Upper lobe of right lung (tissue), 1 donor: Measurements from ENCODE around the gene SMTN. TPM values are rescaled to one million over a fixed set of nuclear protein-coding genes. Genes with fewer than 3 reads are reported as not detected.
A peak's percentile ranks its signal among the peaks of the same experiment; 100 is the strongest.

Experiments used
- ATAC-seq: fragments of 200-7000 bp; cut with Tn5 transposase; one replicate; pipeline ENCODE4 v1.9.1; 2020; ENCODE audit warnings: mild to moderate bottlenecking, moderate library complexity
- DNase-seq: peaks from one replicate; pipeline ENCODE4 v3.0.0-alpha.2; 2020
- H3K27ac ChIP-seq: fragments of 200-600 bp; one replicate; pipeline ENCODE4 v1.8.0; 2022
- H3K27me3 ChIP-seq: fragments of 200-600 bp; one replicate; pipeline ENCODE4 v1.8.0; 2022; ENCODE audit warnings: mild to moderate bottlenecking
- H3K36me3 ChIP-seq: fragments of 200-600 bp; one replicate; pipeline ENCODE4 v1.8.0; 2022
- H3K4me1 ChIP-seq: fragments of 200-600 bp; one replicate; pipeline ENCODE4 v1.8.0; 2022
- H3K4me3 ChIP-seq: fragments of 200-600 bp; one replicate; pipeline ENCODE4 v1.8.0; 2022; ENCODE audit warnings: mild to moderate bottlenecking
- H3K9me3 ChIP-seq: fragments of 200-600 bp; one replicate; pipeline ENCODE4 v1.8.0; 2022
- CTCF ChIP-seq: fragments of 200-600 bp; IDR thresholded peaks from one replicate; pipeline ENCODE4 v1.8.0; 2022; ENCODE audit warnings: antibody characterized with exemption
- intact Hi-C: fragments of 100-400 bp; cut with DNase I; formaldehyde crosslinking; loops from one replicate; pipeline ENCODE4 v1.11.0; 2022
- total RNA-seq: library from RNA; stranded (reverse); fragmentation: NEBNext Ultra II Directional; extraction: Animal tissue kit (Norgen Biotek cat#: 25700); gene quantifications from one replicate; pipeline ENCODE4 v1.2.1, GENCODE V29; 2021
- donor health status: DM: no; HTN: yes; CAD: no; lungs with severe emphysema.

SMTN gene
- total RNA-seq, 1 donor from 2014 or later = 71.6 TPM

GRCh38 chr22:31044262-31044861 lies 36.8 kb upstream of the SMTN start:
- Histone ChIP-seq H3K4me1 (peaks cover 19% of the 10 kb centered on the region), H3K36me3 (no peaks in the 10 kb centered on the region), H3K27ac (peak overlapping the region; percentile 60), H3K4me3 (no peak overlapping the region), H3K9me3 (no peaks in the 10 kb centered on the region), H3K27me3 (no peaks in the 10 kb centered on the region)
- ATAC-seq = no peak
- intact Hi-C loops = no loop called here
- TF ChIP-seq CTCF = no peak
- DNase-seq = no peak

- intact Hi-C loops = no loop called here
- no peaks in the 10 kb centered on the region for H3K9me3 ChIP-seq
- DNase-seq (no peak), ATAC-seq (peak; percentile 19)
- H3K36me3 ChIP-seq = no peaks in the 10 kb centered on the region
- peak; percentile 5 for TF ChIP-seq CTCF
- H3K27me3 ChIP-seq = no peaks in the 10 kb centered on the region
- peaks cover 25% of the 10 kb centered on the region for H3K4me1 ChIP-seq
- no peak overlapping the region for H3K4me3 ChIP-seq
- peak overlapping the region; percentile 66 for H3K27ac ChIP-seq
Measured at GRCh38 chr22:31045900-31046538, 35.1 kb upstream of the SMTN start.

GRCh38 chr22:31046539-31047226 lies 34.4 kb upstream of the SMTN start:
- no peak for TF ChIP-seq CTCF
- peak overlapping the region; percentile 66 for H3K27ac ChIP-seq
- no peaks in the 10 kb centered on the region for H3K9me3 ChIP-seq
- no peaks in the 10 kb centered on the region for H3K36me3 ChIP-seq
- DNase-seq (peak; percentile 65), ATAC-seq (peak; percentile 80)
- intact Hi-C loops = no loop called here
- no peak overlapping the region for H3K4me3 ChIP-seq
- H3K4me1 ChIP-seq = peaks cover 25% of the 10 kb centered on the region
- H3K27me3 ChIP-seq = no peaks in the 10 kb centered on the region

- H3K9me3 ChIP-seq = no peaks in the 10 kb centered on the region
- H3K4me3 ChIP-seq = no peak overlapping the region
- peaks cover 25% of the 10 kb centered on the region for H3K4me1 ChIP-seq
- no peak overlapping the region for H3K27ac ChIP-seq
- ATAC-seq = no peak
- no peak for TF ChIP-seq CTCF
- no peak for DNase-seq
- intact Hi-C loops = no loop called here
- no peaks in the 10 kb centered on the region for H3K36me3 ChIP-seq
- no peaks in the 10 kb centered on the region for H3K27me3 ChIP-seq
Measured at GRCh38 chr22:31048570-31048969, 32.5 kb upstream of the SMTN start.

GRCh38 chr22:31049815-31050420 lies 31.2 kb upstream of the SMTN start:
- peak overlapping the region; percentile 24 for H3K27ac ChIP-seq
- no peak overlapping the region for H3K4me3 ChIP-seq
- TF ChIP-seq CTCF = no peak
- peaks cover 27% of the 10 kb centered on the region for H3K4me1 ChIP-seq
- H3K27me3 ChIP-seq = no peaks in the 10 kb centered on the region
- DNase-seq (no peak), ATAC-seq (no peak)
- no peaks in the 10 kb centered on the region for H3K36me3 ChIP-seq
- no peaks in the 10 kb centered on the region for H3K9me3 ChIP-seq
- intact Hi-C loops = no loop called here
